H9 (cell line): Measurements from ENCODE around the gene RALBP1. TPM values are rescaled to one million over a fixed set of nuclear protein-coding genes. Genes with fewer than 3 reads are reported as not detected.
"Not testable (repeated sequence)": the region's sequence is repeated elsewhere in the genome, so short reads cannot be mapped to it uniquely, and the experiment has no call there.

Experiments
- DNase-seq: peaks from one replicate; pipeline ENCODE4 v3.0.0-alpha.2; 2017
- H2AFZ ChIP-seq: one replicate; pipeline ENCODE4 v1.6.1; 2013; ENCODE audit warnings: mild to moderate bottlenecking, low read length, control low read depth, moderate library complexity
- H2AK5ac ChIP-seq: 2 replicates; pipeline ENCODE4 v1.6.1; 2013; ENCODE audit warnings: low read length, control low read depth, mixed read lengths; ENCODE audit not compliant: insufficient read length
- H2BK120ac ChIP-seq: one replicate; pipeline ENCODE4 v1.6.1; 2013; ENCODE audit warnings: low read depth, mild to moderate bottlenecking, low read length, control low read depth, inconsistent platforms; ENCODE audit not compliant: poor library complexity, severe bottlenecking
- H2BK12ac ChIP-seq: 2 replicates; pipeline ENCODE4 v1.6.1; 2013; ENCODE audit warnings: low read length, control low read depth, mixed read lengths, low read depth; ENCODE audit not compliant: insufficient read length
- H2BK15ac ChIP-seq: 2 replicates; pipeline ENCODE4 v1.6.1; 2013; ENCODE audit warnings: low read depth, low read length, control low read depth
- H2BK20ac ChIP-seq: one replicate; pipeline ENCODE4 v1.6.1; 2013; ENCODE audit warnings: low read depth, mild to moderate bottlenecking, low read length, control low read depth, inconsistent platforms; ENCODE audit not compliant: poor library complexity, severe bottlenecking
- H2BK5ac ChIP-seq: 2 replicates; pipeline ENCODE4 v1.6.1; 2013; ENCODE audit warnings: low read length, control low read depth, mixed read lengths; ENCODE audit not compliant: insufficient read length
- H3K14ac ChIP-seq: 2 replicates; pipeline ENCODE4 v1.6.1; 2013; ENCODE audit warnings: low read length, control low read depth; ENCODE audit not compliant: insufficient read depth
- H3K18ac ChIP-seq: 2 replicates; pipeline ENCODE4 v1.6.1; 2013; ENCODE audit warnings: low read depth, mild to moderate bottlenecking, mixed read lengths, low read length, control low read depth; ENCODE audit not compliant: insufficient read length
- H3K23ac ChIP-seq: 2 replicates; pipeline ENCODE4 v1.6.1; 2013; ENCODE audit warnings: low read length, control low read depth, mixed read lengths, low read depth; ENCODE audit not compliant: insufficient read length
- H3K23me2 ChIP-seq: 2 replicates; pipeline ENCODE4 v1.6.1; 2013; ENCODE audit warnings: low read depth, mild to moderate bottlenecking, mixed read lengths, low read length, control low read depth; ENCODE audit not compliant: insufficient read length, poor library complexity, severe bottlenecking
- H3K27ac ChIP-seq: 2 replicates; pipeline ENCODE4 v1.5.1; 2013; ENCODE audit warnings: low read length, control low read depth, mixed read lengths, low read depth; ENCODE audit not compliant: insufficient read length
- H3K27me3 ChIP-seq: 2 replicates; pipeline ENCODE4 v1.6.1; 2013; ENCODE audit warnings: low read length, control low read depth, inconsistent platforms; ENCODE audit not compliant: insufficient read depth
- H3K4ac ChIP-seq: 2 replicates; pipeline ENCODE4 v1.6.1; 2013; ENCODE audit warnings: low read depth, mild to moderate bottlenecking, control low read depth, inconsistent platforms, low read length, moderate library complexity
- H3K4me1 ChIP-seq: 2 replicates; pipeline ENCODE4 v1.6.1; 2013; ENCODE audit warnings: low read length, control low read depth, inconsistent platforms; ENCODE audit not compliant: insufficient read depth
- H3K4me2 ChIP-seq: 2 replicates; pipeline ENCODE4 v1.6.1; 2013; ENCODE audit warnings: low read length, control low read depth, mixed read lengths; ENCODE audit not compliant: insufficient read length, insufficient read depth
- H3K56ac ChIP-seq: 2 replicates; pipeline ENCODE4 v1.6.1; 2013; ENCODE audit warnings: low read depth, mild to moderate bottlenecking, mixed read lengths, low read length, control low read depth; ENCODE audit not compliant: insufficient read length
- H3K79me1 ChIP-seq: 2 replicates; pipeline ENCODE4 v1.6.1; 2013; ENCODE audit warnings: low read depth, mild to moderate bottlenecking, moderate library complexity, low read length, control low read depth, inconsistent platforms; ENCODE audit not compliant: insufficient read depth, poor library complexity, severe bottlenecking
- H3K79me2 ChIP-seq: 2 replicates; pipeline ENCODE4 v1.6.1; 2013; ENCODE audit warnings: low read length, control low read depth, inconsistent platforms; ENCODE audit not compliant: insufficient read depth
- H3K9ac ChIP-seq: 2 replicates; pipeline ENCODE4 v1.6.1; 2013; ENCODE audit warnings: low read length, control low read depth, mixed read lengths; ENCODE audit not compliant: insufficient read length; ENCODE audit errors: extremely low read depth
- H3K9me3 ChIP-seq: one replicate; pipeline ENCODE4 v1.6.1; 2013; ENCODE audit warnings: low read depth, low read length, inconsistent platforms; ENCODE audit not compliant: control insufficient read depth
- H3T11ph ChIP-seq: one replicate; pipeline ENCODE4 v1.6.1; 2013; ENCODE audit warnings: mild to moderate bottlenecking, low read length, control low read depth, inconsistent platforms
- H4K20me1 ChIP-seq: one replicate; pipeline ENCODE4 v1.6.1; 2013; ENCODE audit not compliant: control insufficient read depth, insufficient read length, insufficient read depth
- H4K5ac ChIP-seq: 2 replicates; pipeline ENCODE4 v1.6.1; 2013; ENCODE audit warnings: low read depth, mild to moderate bottlenecking, mixed read lengths, low read length, control low read depth; ENCODE audit not compliant: insufficient read length
- H4K8ac ChIP-seq: replicated peaks from 2 replicates; pipeline ENCODE4 v1.6.1; 2013; ENCODE audit warnings: low read length, control low read depth, mixed read lengths, low read depth; ENCODE audit not compliant: insufficient read length
- H4K91ac ChIP-seq: 2 replicates; pipeline ENCODE4 v1.6.1; 2013; ENCODE audit warnings: low read depth, mild to moderate bottlenecking, moderate library complexity, mixed read lengths, low read length, control low read depth; ENCODE audit not compliant: insufficient read length
- H3K27ac Mint-ChIP-seq, 3 experiments: 2 replicates in 2 of 3; 3 replicates in 1 of 3; pipeline ENCODE4 v1.8.0; 2020 to 2021; ENCODE audit warnings: mixed read lengths in 3 of 3, mild to moderate bottlenecking in 1 of 3, moderate library complexity in 1 of 3
- H3K27me3 Mint-ChIP-seq: 2 replicates; pipeline ENCODE4 v1.8.0; 2021; ENCODE audit warnings: low read depth, mild to moderate bottlenecking, moderate library complexity, mixed read lengths
- H3K36me3 Mint-ChIP-seq, 3 experiments: 2 replicates in 2 of 3; 3 replicates in 1 of 3; pipeline ENCODE4 v1.8.0; 2020 to 2021; ENCODE audit warnings: low read depth in 3 of 3, mixed read lengths in 3 of 3; ENCODE audit not compliant: insufficient read depth in 1 of 3
- H3K4me1 Mint-ChIP-seq, 2 experiments: 2 replicates each; pipeline ENCODE4 v1.8.0; 2020; ENCODE audit warnings: mixed read lengths in 2 of 2
- H3K4me3 Mint-ChIP-seq, 2 experiments: 2 replicates in 1 of 2; 3 replicates in 1 of 2; pipeline ENCODE4 v1.8.0; 2020 to 2021; ENCODE audit warnings: mild to moderate bottlenecking in 2 of 2, mixed read lengths in 2 of 2, moderate library complexity in 1 of 2
- H3K9me3 Mint-ChIP-seq, 2 experiments: 2 replicates in 1 of 2; 3 replicates in 1 of 2; pipeline ENCODE4 v1.8.0; 2020; ENCODE audit warnings: mild to moderate bottlenecking in 2 of 2, mixed read lengths in 2 of 2, moderate library complexity in 1 of 2
- CTCF ChIP-seq: fragments of 200-600 bp; sonication (generic); conservative IDR thresholded peaks from 3 replicates; pipeline ENCODE4 v1.8.0; 2021; ENCODE audit warnings: antibody characterized with exemption, mild to moderate bottlenecking
- WGBS: extraction: QIAGEN DNeasy Blood & Tissue Kit; methylation state at CpG from one replicate; pipeline ENCODE4 v1.1.7; 2013; ENCODE audit warnings: missing lambda C conversion rate, low lambda C conversion rate, mixed read lengths; ENCODE audit not compliant: insufficient read length; ENCODE audit errors: extremely low coverage; 5-methylcytosine and 5-hydroxymethylcytosine counted together
- total RNA-seq: library from RNA; stranded (reverse); gene quantifications from 2 replicates; pipeline ENCODE4 v1.2.1, GENCODE V29; 2021

RALBP1 gene
- total RNA-seq, 1 experiment from 2014 or later = 51.0 TPM

- peaks cover 8 to 10% of the 10 kb centered on the region in 2 experiments for H3K4me1 Mint-ChIP-seq
- no peak overlapping the region for H3K9ac ChIP-seq
- no peak overlapping the region for H3K14ac ChIP-seq
- H3K9me3 Mint-ChIP-seq = peaks cover 15 to 23% of the 10 kb centered on the region in 2 experiments
- no peak overlapping the region for H2AK5ac ChIP-seq
- H3K56ac ChIP-seq = no peak overlapping the region
- TF ChIP-seq CTCF = no peak
- H3T11ph ChIP-seq = no peak overlapping the region
- no peak overlapping the region for H4K5ac ChIP-seq
- no peak overlapping the region for H3K4me3 Mint-ChIP-seq
- H2BK120ac ChIP-seq = no peak overlapping the region
- no peaks in the 10 kb centered on the region for H3K27me3 ChIP-seq
- H4K20me1 ChIP-seq = no peaks in the 10 kb centered on the region
- H4K8ac ChIP-seq = no peak overlapping the region
- H2BK15ac ChIP-seq = no peak overlapping the region
- H2BK5ac ChIP-seq = no peak overlapping the region
- H3K23ac ChIP-seq = no peak overlapping the region
- no peak overlapping the region for H4K91ac ChIP-seq
- H3K4ac ChIP-seq = no peak overlapping the region
- H3K4me1 ChIP-seq = no peaks in the 10 kb centered on the region
- no peaks in the 10 kb centered on the region for H3K23me2 ChIP-seq
- H3K79me1 ChIP-seq = no peaks in the 10 kb centered on the region
- no CpG with 5 or more reads among the region's 12 CpGs for WGBS
- no peak overlapping the region for H2AFZ ChIP-seq
- peaks cover 4 to 19% (median 15%) of the 10 kb centered on the region in 3 experiments; a peak in 6 of 7 replicates for H3K36me3 Mint-ChIP-seq
- DNase-seq = no peak
- no peak overlapping the region for H3K18ac ChIP-seq
- no peaks in the 10 kb centered on the region for H3K79me2 ChIP-seq
- H2BK20ac ChIP-seq = no peak overlapping the region
- H3K27ac Mint-ChIP-seq = no peak overlapping the region
- no peak overlapping the region for H3K27ac ChIP-seq
- no peaks in the 10 kb centered on the region; the same call in 1 of the 2 replicates for H3K27me3 Mint-ChIP-seq
- H3K9me3 ChIP-seq = no peaks in the 10 kb centered on the region
- no peak overlapping the region for H3K4me2 ChIP-seq
- H2BK12ac ChIP-seq = no peak overlapping the region
These were observed 25.5 kb upstream of the RALBP1 start for GRCh38 chr18:9449600-9450414.

- not testable (repeated sequence) for H3K23ac ChIP-seq, H4K91ac ChIP-seq, H4K5ac ChIP-seq, H2AFZ ChIP-seq, H3K23me2 ChIP-seq, H2BK120ac ChIP-seq, H2AK5ac ChIP-seq, H3K4me1 ChIP-seq, H3K9ac ChIP-seq, H3K27me3 Mint-ChIP-seq, H3K4me1 Mint-ChIP-seq, H3K27ac Mint-ChIP-seq, H3T11ph ChIP-seq, DNase-seq, H3K27me3 ChIP-seq, H4K8ac ChIP-seq, H3K79me2 ChIP-seq, H4K20me1 ChIP-seq, H3K27ac ChIP-seq, H2BK15ac ChIP-seq, H3K4me2 ChIP-seq, H3K56ac ChIP-seq, H3K9me3 ChIP-seq, H3K79me1 ChIP-seq, H3K4me3 Mint-ChIP-seq, H3K18ac ChIP-seq, H3K4ac ChIP-seq, H2BK5ac ChIP-seq, H2BK20ac ChIP-seq, H2BK12ac ChIP-seq, H3K14ac ChIP-seq
- peaks cover 20 to 25% of the 10 kb centered on the region in 2 experiments for H3K9me3 Mint-ChIP-seq
- peaks cover 4 to 22% (median 19%) of the 10 kb centered on the region in 3 experiments; a peak in 6 of 7 replicates for H3K36me3 Mint-ChIP-seq
- WGBS = no CpG with 5 or more reads among the region's 7 CpGs
These were observed 24.4 kb upstream of the RALBP1 start for GRCh38 chr18:9450920-9451319.
